IMR-90 (cell line): ENCODE data around the gene CCSER1. TPM values are rescaled to one million over a fixed set of nuclear protein-coding genes. Genes with fewer than 3 reads are reported as not detected.

ENCODE experiments used
- ATAC-seq: fragments of 200-7000 bp; cut with Tn5 transposase; 2 replicates; pipeline ENCODE4 v1.9.1; 2020; ENCODE audit warnings: low read depth, mild to moderate bottlenecking, moderate library complexity
- BruUV-seq: library from RNA; stranded (reverse); fragments of 400-500 nt; replicated peaks from 2 replicates; lab custom pipeline; 2021; lab: Mats Ljungman, UMichigan
- CTCF ChIA-PET: fragments of 300-600 bp; formaldehyde crosslinking; extraction: SDS; loops from one replicate; lab custom pipeline; 2021; ENCODE audit warnings: antibody characterized with exemption; lab: Yijun Ruan, JAX
- POLR2A ChIA-PET: fragments of 300-600 bp; sonication (Branson Sonifier 250); formaldehyde crosslinking; loops from one replicate; lab custom pipeline; 2022; ENCODE audit warnings: antibody characterized with exemption; ENCODE audit not compliant: unreplicated experiment; lab: Charles Lee
- DNase-seq: peaks from one replicate; pipeline ENCODE4 v3.0.0; 2013
- H2AFZ ChIP-seq: replicated peaks from 2 replicates; pipeline ENCODE3; 2013; ENCODE audit warnings: low read length, mild to moderate bottlenecking; ENCODE audit not compliant: poor library complexity
- H2AK5ac ChIP-seq: 2 replicates; pipeline ENCODE4 v1.6.1; 2013; ENCODE audit warnings: low read depth, low read length, inconsistent platforms
- H2AK9ac ChIP-seq: replicated peaks from 2 replicates; pipeline ENCODE3; 2013; ENCODE audit warnings: mild to moderate bottlenecking, low read depth, low read length, moderate library complexity; ENCODE audit not compliant: poor library complexity
- H2BK120ac ChIP-seq: 2 replicates; pipeline ENCODE4 v1.6.1; 2013; ENCODE audit warnings: low read depth, low read length, inconsistent platforms
- H2BK15ac ChIP-seq: 3 replicates; pipeline ENCODE4 v1.6.1; 2013; ENCODE audit warnings: low read depth, low read length, inconsistent platforms
- H2BK20ac ChIP-seq: 2 replicates; pipeline ENCODE4 v1.6.1; 2013; ENCODE audit warnings: low read depth, mild to moderate bottlenecking, inconsistent platforms, low read length, moderate library complexity
- H2BK5ac ChIP-seq: 2 replicates; pipeline ENCODE4 v1.6.1; 2013; ENCODE audit warnings: mild to moderate bottlenecking, low read depth, low read length, inconsistent platforms; ENCODE audit not compliant: poor library complexity, severe bottlenecking
- H3K14ac ChIP-seq: replicated peaks from 2 replicates; pipeline ENCODE4 v1.6.1; 2013; ENCODE audit warnings: low read depth, low read length, inconsistent platforms
- H3K18ac ChIP-seq: 2 replicates; pipeline ENCODE4 v1.6.1; 2013; ENCODE audit warnings: low read depth, low read length, control low read depth
- H3K23ac ChIP-seq: 2 replicates; pipeline ENCODE4 v1.6.1; 2013; ENCODE audit warnings: low read depth, low read length, inconsistent platforms
- H3K27ac ChIP-seq: 2 replicates; pipeline ENCODE4 v1.5.1; 2013; ENCODE audit warnings: mild to moderate bottlenecking, control low read depth, low read length; ENCODE audit not compliant: insufficient read depth
- H3K27me3 ChIP-seq: 2 replicates; pipeline ENCODE4 v1.6.1; 2013; ENCODE audit warnings: low read length; ENCODE audit not compliant: control insufficient read depth, insufficient read depth
- H3K36me3 ChIP-seq: 2 replicates; pipeline ENCODE4 v1.6.1; 2013; ENCODE audit warnings: low read length, mixed read lengths; ENCODE audit not compliant: control insufficient read depth, insufficient read depth
- H3K4ac ChIP-seq: 2 replicates; pipeline ENCODE4 v1.6.1; 2013; ENCODE audit warnings: low read depth, low read length, inconsistent platforms
- H3K4me1 ChIP-seq: 2 replicates; pipeline ENCODE4 v1.6.1; 2013; ENCODE audit warnings: low read length, mixed read lengths; ENCODE audit not compliant: control insufficient read depth, insufficient read depth
- H3K4me2 ChIP-seq: 2 replicates; pipeline ENCODE4 v1.6.1; 2013; ENCODE audit warnings: low read depth, mild to moderate bottlenecking, control low read depth, low read length, moderate library complexity
- H3K4me3 ChIP-seq: 2 replicates; pipeline ENCODE4 v1.5.1; 2013; ENCODE audit warnings: low read depth, mild to moderate bottlenecking, control low read depth, low read length, moderate library complexity; ENCODE audit not compliant: insufficient read depth
- H3K56ac ChIP-seq: 2 replicates; pipeline ENCODE4 v1.6.1; 2013; ENCODE audit warnings: low read length, inconsistent platforms; ENCODE audit not compliant: insufficient read depth; ENCODE audit errors: extremely low read depth
- H3K79me1 ChIP-seq, 2 experiments: 2 replicates each; pipeline ENCODE4 v1.6.1; 2013; ENCODE audit warnings: low read length in 2 of 2, inconsistent platforms in 1 of 2, low read depth in 1 of 2
- H3K9ac ChIP-seq: 2 replicates; pipeline ENCODE4 v1.6.1; 2013; ENCODE audit warnings: low read depth, low read length, control low read depth
- H3K9me1 ChIP-seq: 2 replicates; pipeline ENCODE4 v1.6.1; 2013; ENCODE audit warnings: low read length, inconsistent platforms; ENCODE audit not compliant: insufficient read depth
- H3K9me3 ChIP-seq: 2 replicates; pipeline ENCODE4 v1.6.1; 2013; ENCODE audit warnings: low read length; ENCODE audit not compliant: control insufficient read depth, insufficient read depth
- H4K20me1 ChIP-seq: 2 replicates; pipeline ENCODE4 v1.6.1; 2013; ENCODE audit warnings: low read length, inconsistent platforms; ENCODE audit not compliant: insufficient read depth
- H4K5ac ChIP-seq: 2 replicates; pipeline ENCODE4 v1.6.1; 2013; ENCODE audit warnings: mild to moderate bottlenecking, low read depth, low read length, control low read depth
- H4K8ac ChIP-seq, 2 experiments: 2 replicates each; pipeline ENCODE4 v1.6.1; 2013; ENCODE audit warnings: low read depth in 2 of 2, low read length in 2 of 2, control low read depth in 1 of 2, inconsistent platforms in 1 of 2
- H4K91ac ChIP-seq: 2 replicates; pipeline ENCODE4 v1.6.1; 2013; ENCODE audit warnings: low read depth, low read length, inconsistent platforms; ENCODE audit not compliant: insufficient read depth
- RAD21 ChIP-seq: IDR thresholded peaks from 2 replicates; pipeline ENCODE4 v1.6.1; 2012; ENCODE audit warnings: low read length, improper control_type of control experiment
- WGBS, 2 experiments: methylation state at CpG; one replicate each; pipeline versions ENCODE4 v1.1.5 to v1.1.7; 2013; ENCODE audit warnings: missing lambda C conversion rate in 2 of 2; ENCODE audit not compliant: insufficient read length in 1 of 2; ENCODE audit errors: extremely low coverage in 2 of 2; 5-methylcytosine and 5-hydroxymethylcytosine counted together
- dilution Hi-C: fragments of 300-500 bp; cut with HindIII; formaldehyde crosslinking; loops from one replicate; pipeline ENCODE4 v1.14.3; 2018; ENCODE audit warnings: low sequenced_read_pairs; ENCODE audit not compliant: unreplicated experiment
- in situ Hi-C: fragments of 300-500 bp; cut with MboI; formaldehyde crosslinking; loops from 3 replicates; pipeline ENCODE4 v1.14.3; 2019; ENCODE audit warnings: low sequenced_read_pairs, inconsistent platforms, mixed read lengths
- intact Hi-C: fragments of 100-400 bp; cut with micrococcal nuclease; formaldehyde crosslinking; loops from 2 replicates; pipeline ENCODE4 v1.10.0; 2022
- polyA plus RNA-seq, 3 experiments: library from polyadenylated mRNA; depleted of rRNA; stranded (reverse); fragments of >200 nt; gene quantifications; 2 replicates each; pipeline ENCODE4 v1.2.3, GENCODE V29; 2012; ENCODE audit warnings: low replicate concordance in 1 of 3
- total RNA-seq: library from RNA; depleted of rRNA; stranded (reverse); fragments of >200 nt; gene quantifications from 2 replicates; pipeline ENCODE4 v1.2.3, GENCODE V29; 2012

Gene CCSER1
- total and polyA plus RNA-seq, 2 of the 4 experiments (the other 2 are of a cell fraction): not detected

- TF ChIP-seq RAD21: no peak
- no peak overlapping the region for H4K8ac ChIP-seq
- no peak overlapping the region for H2BK5ac ChIP-seq
- ChIA-PET CTCF (no interaction called here), POLR2A (no interaction called here)
- no peaks in the 10 kb centered on the region for H3K9me1 ChIP-seq
- H3K4me3 ChIP-seq: no peak overlapping the region
- WGBS, 2 experiments: no CpG with 5 or more reads among the region's 1 CpG
- intact Hi-C loops (no loop called here), in situ Hi-C loops (no loop called here), dilution Hi-C loops (no loop called here)
- no peak overlapping the region for H2AFZ ChIP-seq
- no peak overlapping the region for H3K9ac ChIP-seq
- H2AK9ac ChIP-seq: no peak overlapping the region
- H3K79me1 ChIP-seq: no peaks in the 10 kb centered on the region
- H2AK5ac ChIP-seq: no peak overlapping the region
- no peak overlapping the region for H3K4ac ChIP-seq
- BruUV-seq: no TSS peak
- H3K23ac ChIP-seq: no peak overlapping the region
- no peak overlapping the region for H3K56ac ChIP-seq
- DNase-seq (no peak), ATAC-seq (no peak)
- no peaks in the 10 kb centered on the region for H4K20me1 ChIP-seq
- H2BK15ac ChIP-seq: no peak overlapping the region
- no peak overlapping the region for H2BK120ac ChIP-seq
- H3K14ac ChIP-seq: no peak overlapping the region
- no peaks in the 10 kb centered on the region for H3K4me1 ChIP-seq
- H3K18ac ChIP-seq: no peak overlapping the region
- no peak overlapping the region for H3K27ac ChIP-seq
- no peak overlapping the region for H3K4me2 ChIP-seq
- no peak overlapping the region for H2BK20ac ChIP-seq
- H3K27me3 ChIP-seq: no peaks in the 10 kb centered on the region
- no peaks in the 10 kb centered on the region; the same call in 1 of the 2 replicates for H3K9me3 ChIP-seq
- no peak overlapping the region for H4K5ac ChIP-seq
- H4K91ac ChIP-seq: no peak overlapping the region
- H3K36me3 ChIP-seq: no peaks in the 10 kb centered on the region
Observed at GRCh38 chr4:91256751-91257150, 1129.6 kb downstream of the CCSER1 start.
